AG09319 (cell line): ENCODE data around the gene KIR3DL1.
"Not testable (repeated sequence)": the region's sequence is repeated elsewhere in the genome, so short reads cannot be mapped to it uniquely, and the experiment has no call there.

Experiments used
- DNase-seq: peaks from one replicate; pipeline ENCODE4 v3.0.0-alpha.2; 2010; ENCODE audit warnings: low read depth; ENCODE audit errors: extremely low read depth
- CTCF ChIP-seq: IDR thresholded peaks from 2 replicates; pipeline ENCODE4 v1.5.1; 2011; ENCODE audit warnings: low read depth, mild to moderate bottlenecking, inconsistent platforms, low read length, moderate library complexity

KIR3DL1 gene

GRCh38 chr19:54816251-54816650 is at the start of gene KIR3DL1:
TSS of gene KIR3DL1 (plus strand) at chr19:54816468.
- DNase-seq, result not testable (repeated sequence)

GRCh38 chr19:54769646-54770045 is 46.6 kb upstream of the KIR3DL1 start, which contains the start of gene KIR2DL1:
TSS of gene KIR2DL1 (plus strand) at chr19:54769793. CDS start at chr19:54769851, 58 bp downstream.
- DNase-seq, result not testable (repeated sequence)

GRCh38 chr19:54770511-54770910 is 45.8 kb upstream of the KIR3DL1 start:
- not testable (repeated sequence) for DNase-seq

- not testable (repeated sequence) for DNase-seq
These were observed 45.0 kb upstream of the KIR3DL1 start for GRCh38 chr19:54771018-54771960.

- DNase-seq, result not testable (repeated sequence)
These were observed 43.6 kb upstream of the KIR3DL1 start for GRCh38 chr19:54772666-54773065.

GRCh38 chr19:54775095-54775815 is 41.0 kb upstream of the KIR3DL1 start:
- DNase-seq, result not testable (repeated sequence)

- not testable (repeated sequence) for DNase-seq
These were observed 40.4 kb upstream of the KIR3DL1 start for GRCh38 chr19:54775830-54776229.

GRCh38 chr19:54777851-54778250 is 38.4 kb upstream of the KIR3DL1 start:
- DNase-seq, result not testable (repeated sequence)

GRCh38 chr19:54778896-54779295 is 37.4 kb upstream of the KIR3DL1 start:
- not testable (repeated sequence) for DNase-seq

GRCh38 chr19:54782916-54783315 is 33.4 kb upstream of the KIR3DL1 start:
- DNase-seq, result not testable (repeated sequence)

GRCh38 chr19:54786091-54786723 is 30.1 kb upstream of the KIR3DL1 start:
- not testable (repeated sequence) for DNase-seq

GRCh38 chr19:54788154-54788553 is 28.1 kb upstream of the KIR3DL1 start:
- not testable (repeated sequence) for DNase-seq

GRCh38 chr19:54790711-54791110 is 25.6 kb upstream of the KIR3DL1 start:
- no peak for DNase-seq
- no peak for TF ChIP-seq CTCF

- no peak for TF ChIP-seq CTCF
These were observed 24.8 kb upstream of the KIR3DL1 start for GRCh38 chr19:54791476-54791875.

More at GRCh38 chr19:54791476-54791875, 24.8 kb upstream of the KIR3DL1 start:
- DNase-seq, result no peak
